Astrocyte (in vitro differentiated cells and primary cell): Measurements from ENCODE around the gene MYH10. TPM values are rescaled to one million over a fixed set of nuclear protein-coding genes. Genes with fewer than 3 reads are reported as not detected.
A peak's percentile ranks its signal among the peaks of the same experiment; 100 is the strongest.

Experiments
- DNase-seq: peaks from one replicate; pipeline ENCODE4 v3.0.0-alpha.2; 2010; ENCODE audit warnings: low read depth
- FAIRE-seq: peaks from 2 replicates; lab custom pipeline; 2011; peaks lifted over from hg19 to GRCh38; lab: Jason Lieb, UNC
- H2AFZ ChIP-seq: 2 replicates; pipeline ENCODE4 v1.6.0; 2012; ENCODE audit warnings: low read depth, low read length, inconsistent platforms
- H3K27ac ChIP-seq: 2 replicates; pipeline ENCODE4 v1.5.1; 2011; ENCODE audit warnings: low read depth, low read length, inconsistent platforms
- H3K27me3 ChIP-seq: 2 replicates; pipeline ENCODE4 v1.6.0; 2011; ENCODE audit warnings: low read length, inconsistent platforms; ENCODE audit not compliant: insufficient read depth
- H3K36me3 ChIP-seq: 2 replicates; pipeline ENCODE4 v1.5.1; 2011; ENCODE audit warnings: low read length, inconsistent platforms; ENCODE audit not compliant: insufficient read depth
- H3K4me1 ChIP-seq: 2 replicates; pipeline ENCODE4 v1.5.1; 2011; ENCODE audit warnings: low read length, inconsistent platforms; ENCODE audit not compliant: insufficient read depth
- H3K4me2 ChIP-seq: 2 replicates; pipeline ENCODE4 v1.6.0; 2012; ENCODE audit warnings: low read length, inconsistent platforms
- H3K4me3 ChIP-seq: 2 replicates; pipeline ENCODE4 v1.5.1; 2011; ENCODE audit warnings: low read depth, mild to moderate bottlenecking, low read length, inconsistent platforms; ENCODE audit not compliant: insufficient read depth
- H3K79me2 ChIP-seq: 2 replicates; pipeline ENCODE4 v1.6.0; 2012; ENCODE audit warnings: mild to moderate bottlenecking, low read length, inconsistent platforms; ENCODE audit not compliant: insufficient read depth
- H3K9ac ChIP-seq: 2 replicates; pipeline ENCODE4 v1.6.0; 2012; ENCODE audit warnings: mild to moderate bottlenecking, low read length, inconsistent platforms
- H3K9me3 ChIP-seq: 2 replicates; pipeline ENCODE4 v1.5.1; 2012; ENCODE audit warnings: low read depth, mild to moderate bottlenecking, low read length, inconsistent platforms; ENCODE audit not compliant: insufficient read depth
- H4K20me1 ChIP-seq: 2 replicates; pipeline ENCODE4 v1.6.0; 2012; ENCODE audit warnings: low read length, inconsistent platforms; ENCODE audit not compliant: insufficient read depth
- H3K27ac Mint-ChIP-seq: one replicate; pipeline ENCODE4 v1.8.0; 2021; ENCODE audit warnings: mild to moderate bottlenecking, mixed read lengths; ENCODE audit not compliant: unreplicated experiment
- H3K27me3 Mint-ChIP-seq: one replicate; pipeline ENCODE4 v1.8.0; 2021; ENCODE audit warnings: low read depth, mixed read lengths; ENCODE audit not compliant: unreplicated experiment
- H3K36me3 Mint-ChIP-seq: one replicate; pipeline ENCODE4 v1.8.0; 2021; ENCODE audit warnings: low read depth, mixed read lengths; ENCODE audit not compliant: unreplicated experiment
- H3K4me1 Mint-ChIP-seq: one replicate; pipeline ENCODE4 v1.8.0; 2021; ENCODE audit warnings: low read depth, mixed read lengths; ENCODE audit not compliant: unreplicated experiment
- H3K4me3 Mint-ChIP-seq: one replicate; pipeline ENCODE4 v1.8.0; 2021; ENCODE audit warnings: mild to moderate bottlenecking, moderate library complexity, mixed read lengths; ENCODE audit not compliant: unreplicated experiment
- H3K9me3 Mint-ChIP-seq: one replicate; pipeline ENCODE4 v1.8.0; 2021; ENCODE audit warnings: mild to moderate bottlenecking, mixed read lengths; ENCODE audit not compliant: unreplicated experiment
- CTCF ChIP-seq: IDR thresholded peaks from 2 replicates; pipeline ENCODE4 v1.5.1; 2011; ENCODE audit warnings: low read depth, mild to moderate bottlenecking, inconsistent platforms, low read length, moderate library complexity; ENCODE audit not compliant: insufficient read depth
- EZH2 ChIP-seq: IDR thresholded peaks from 2 replicates; pipeline ENCODE4 v1.6.1; 2012; ENCODE audit warnings: mild to moderate bottlenecking, low read length, inconsistent platforms; ENCODE audit not compliant: insufficient read depth
- total RNA-seq: library from RNA; stranded (reverse); gene quantifications from 2 replicates; pipeline ENCODE4 v1.2.1, GENCODE V29; 2021

The MYH10 gene
- total RNA-seq, 1 donor from 2014 or later = 150 TPM

- Mint-ChIP-seq H3K27ac (no peak overlapping the region), H3K4me1 (peaks cover 7% of the 10 kb centered on the region)
Observed at GRCh38 chr17:8670421-8670820, 39.9 kb upstream of the MYH10 start.

GRCh38 chr17:8668176-8668740 is 37.7 kb upstream of the MYH10 start:
- FAIRE-seq = no peak

More at GRCh38 chr17:8670421-8670820, 39.9 kb upstream of the MYH10 start:
- Histone ChIP-seq H4K20me1 (no peaks in the 10 kb centered on the region), H3K79me2 (no peaks in the 10 kb centered on the region), H3K27ac (no peak overlapping the region), H3K36me3 (no peaks in the 10 kb centered on the region), H3K4me3 (no peak overlapping the region), H3K27me3 (no peaks in the 10 kb centered on the region), H3K4me1 (peaks cover 21% of the 10 kb centered on the region), H3K9me3 (no peaks in the 10 kb centered on the region), H3K4me2 (no peak overlapping the region), H3K9ac (no peak overlapping the region), H2AFZ (peak overlapping the region; percentile 44)
- Mint-ChIP-seq H3K27me3 (peaks cover 4% of the 10 kb centered on the region), H3K4me3 (no peak overlapping the region), H3K9me3 (no peaks in the 10 kb centered on the region), H3K36me3 (no peaks in the 10 kb centered on the region)
- DNase-seq = peak; percentile 49
- FAIRE-seq = no peak
- TF ChIP-seq EZH2 (no peak), CTCF (no peak)

GRCh38 chr17:8667421-8667820 is 36.9 kb upstream of the MYH10 start:
- DNase-seq (no peak), FAIRE-seq (no peak)
- H3K4me1 Mint-ChIP-seq = peaks cover 3% of the 10 kb centered on the region
- TF ChIP-seq EZH2 = no peak
- TF ChIP-seq CTCF = no peak
- no peaks in the 10 kb centered on the region for H3K36me3 ChIP-seq
- no peak overlapping the region for H2AFZ ChIP-seq
- H3K27me3 ChIP-seq = no peaks in the 10 kb centered on the region
- no peaks in the 10 kb centered on the region for H3K36me3 Mint-ChIP-seq
- no peaks in the 10 kb centered on the region for H3K4me1 ChIP-seq
- no peaks in the 10 kb centered on the region for H3K9me3 ChIP-seq
- H3K79me2 ChIP-seq = no peaks in the 10 kb centered on the region
- H3K4me3 ChIP-seq = no peak overlapping the region
- H3K27me3 Mint-ChIP-seq = peaks cover 6% of the 10 kb centered on the region
- no peaks in the 10 kb centered on the region for H3K9me3 Mint-ChIP-seq
- H4K20me1 ChIP-seq = no peaks in the 10 kb centered on the region
- H3K9ac ChIP-seq = no peak overlapping the region
- H3K27ac ChIP-seq = no peak overlapping the region
- no peak overlapping the region for H3K4me2 ChIP-seq
- H3K4me3 Mint-ChIP-seq = no peak overlapping the region
- H3K27ac Mint-ChIP-seq = no peak overlapping the region

More at GRCh38 chr17:8668176-8668740, 37.7 kb upstream of the MYH10 start:
- Histone ChIP-seq H3K36me3 (no peaks in the 10 kb centered on the region), H3K9ac (no peak overlapping the region), H3K9me3 (no peaks in the 10 kb centered on the region), H2AFZ (no peak overlapping the region), H3K27me3 (no peaks in the 10 kb centered on the region), H3K27ac (no peak overlapping the region), H3K4me1 (peaks cover 5% of the 10 kb centered on the region), H3K4me2 (no peak overlapping the region), H3K4me3 (no peak overlapping the region), H3K79me2 (no peaks in the 10 kb centered on the region), H4K20me1 (no peaks in the 10 kb centered on the region)
- TF ChIP-seq EZH2 = no peak
- H3K4me1 Mint-ChIP-seq = peaks cover 3% of the 10 kb centered on the region
- no peaks in the 10 kb centered on the region for H3K9me3 Mint-ChIP-seq
- H3K27ac Mint-ChIP-seq = no peak overlapping the region
- peaks cover 6% of the 10 kb centered on the region for H3K27me3 Mint-ChIP-seq
- H3K36me3 Mint-ChIP-seq = no peaks in the 10 kb centered on the region
- no peak overlapping the region for H3K4me3 Mint-ChIP-seq
- no peak for DNase-seq
